Activated T-cell treated with anti-CD3 and anti-CD28 coated beads for 1 hour (primary cell): ENCODE measurements around the gene SLAMF1.
"Not testable (repeated sequence)": the region's sequence is repeated elsewhere in the genome, so short reads cannot be mapped to it uniquely, and the experiment has no call there.

Source experiments
- DNase-seq: peaks from one replicate; pipeline ENCODE4 v3.0.0-alpha.2; 2020; ENCODE audit warnings: low read depth

SLAMF1 gene

GRCh38 chr1:160640359-160641123 is 6.3 kb downstream of the SLAMF1 start:
- no peak for DNase-seq

GRCh38 chr1:160639652-160640051 is 7.2 kb downstream of the SLAMF1 start:
- no peak for DNase-seq

- DNase-seq: no peak
These were observed 7.9 kb downstream of the SLAMF1 start for GRCh38 chr1:160638926-160639325.

GRCh38 chr1:160638540-160638857 is 8.3 kb downstream of the SLAMF1 start:
- DNase-seq: no peak

GRCh38 chr1:160637821-160638539 is 8.9 kb downstream of the SLAMF1 start:
- no peak for DNase-seq

GRCh38 chr1:160637065-160637464 is 9.8 kb downstream of the SLAMF1 start:
- DNase-seq: no peak

- DNase-seq: no peak
These were observed 10.3 kb downstream of the SLAMF1 start for GRCh38 chr1:160636547-160636946.

- DNase-seq: no peak
These were observed 10.8 kb downstream of the SLAMF1 start for GRCh38 chr1:160636076-160636475.

- DNase-seq: no peak
These were observed 12.0 kb downstream of the SLAMF1 start for GRCh38 chr1:160634543-160635491.

GRCh38 chr1:160633330-160633903 is 13.4 kb downstream of the SLAMF1 start:
- no peak for DNase-seq

- no peak for DNase-seq
These were observed 14.7 kb downstream of the SLAMF1 start for GRCh38 chr1:160631983-160632625.

GRCh38 chr1:160630523-160631451 is 16.1 kb downstream of the SLAMF1 start:
- DNase-seq: no peak

- peak; percentile 53 for DNase-seq
These were observed 17.3 kb downstream of the SLAMF1 start for GRCh38 chr1:160629286-160630210.

- no peak for DNase-seq
These were observed 18.0 kb downstream of the SLAMF1 start for GRCh38 chr1:160628799-160629263.

GRCh38 chr1:160627677-160628289 is 19.1 kb downstream of the SLAMF1 start:
- not testable (repeated sequence) for DNase-seq

GRCh38 chr1:160626509-160627342 is 20.1 kb downstream of the SLAMF1 start:
- no peak for DNase-seq

GRCh38 chr1:160625725-160626498 is 20.9 kb downstream of the SLAMF1 start:
- DNase-seq: no peak
